Measurements from ENCODE around the gene PTCH1.

PTCH1 gene

GRCh38 chr9:95461448-95462248, 55.1 kb downstream of the PTCH1 start:
- DNase-seq (ENCODE audit: extremely low spot score), result no peak
- POLR2A ChIA-PET, result no interaction called here
- CTCF ChIA-PET, result interaction anchor here (1.0 kb wide), 1 partner anchor 27 kb away, joined by 3 read pairs; no protein-coding TSS in a partner anchor
- TF ChIP-seq CTCF (IDR thresholded peaks at IDR 0.05; ENCODE audit: control extremely low read depth, extremely low read depth, low read depth, missing control alignments), result no peak

- no peak for TF ChIP-seq CTCF (IDR thresholded peaks at IDR 0.05; ENCODE audit: control extremely low read depth, extremely low read depth, low read depth, missing control alignments)
- CTCF ChIA-PET, result no interaction called here
- POLR2A ChIA-PET, result no interaction called here
- DNase-seq (ENCODE audit: extremely low spot score), result no peak
Observed at GRCh38 chr9:95460518-95461164, 56.1 kb downstream of the PTCH1 start.

GRCh38 chr9:95459851-95460517, 56.8 kb downstream of the PTCH1 start:
- TF ChIP-seq CTCF (IDR thresholded peaks at IDR 0.05; ENCODE audit: control extremely low read depth, extremely low read depth, low read depth, missing control alignments), result no peak
- ChIA-PET POLR2A (no interaction called here), CTCF (interaction anchor here (1.1 kb wide), 1 partner anchor 12 kb away, joined by 3 read pairs; no protein-coding TSS in a partner anchor)
- DNase-seq (ENCODE audit: extremely low spot score), result no peak

- no peak for DNase-seq (ENCODE audit: extremely low spot score)
- no peak for TF ChIP-seq CTCF (IDR thresholded peaks at IDR 0.05; ENCODE audit: control extremely low read depth, extremely low read depth, low read depth, missing control alignments)
- POLR2A ChIA-PET, result no interaction called here
- CTCF ChIA-PET, result interaction anchor here (1.1 kb wide), 1 partner anchor 11 kb away, joined by 3 read pairs; no protein-coding TSS in a partner anchor
Observed at GRCh38 chr9:95459178-95459577, 57.6 kb downstream of the PTCH1 start.

- ChIA-PET POLR2A (no interaction called here), CTCF (no interaction called here)
- DNase-seq (ENCODE audit: extremely low spot score), result no peak
- no peak for TF ChIP-seq CTCF (IDR thresholded peaks at IDR 0.05; ENCODE audit: control extremely low read depth, extremely low read depth, low read depth, missing control alignments)
Observed at GRCh38 chr9:95458666-95459065, 58.1 kb downstream of the PTCH1 start.

GRCh38 chr9:95457769-95458168, 59.0 kb downstream of the PTCH1 start:
- CTCF ChIA-PET, result no interaction called here
- no peak for TF ChIP-seq CTCF (IDR thresholded peaks at IDR 0.05; ENCODE audit: control extremely low read depth, extremely low read depth, low read depth, missing control alignments)
- DNase-seq (ENCODE audit: extremely low spot score), result no peak
- POLR2A ChIA-PET, result no interaction called here

All from GM10248 (cell line).